NT2/D1 (cell line): ENCODE data around the gene KLHL17.

Experiments
- SUZ12 ChIP-seq: IDR thresholded peaks from 2 replicates; pipeline ENCODE4 v1.6.1; 2011; ENCODE audit not compliant: insufficient read length, insufficient read depth; ENCODE audit errors: extremely low read depth
- ZNF274 ChIP-seq: IDR thresholded peaks from 2 replicates; pipeline ENCODE4 v1.6.1; 2011; ENCODE audit warnings: mild to moderate bottlenecking, low read depth, low read length

DNA sequence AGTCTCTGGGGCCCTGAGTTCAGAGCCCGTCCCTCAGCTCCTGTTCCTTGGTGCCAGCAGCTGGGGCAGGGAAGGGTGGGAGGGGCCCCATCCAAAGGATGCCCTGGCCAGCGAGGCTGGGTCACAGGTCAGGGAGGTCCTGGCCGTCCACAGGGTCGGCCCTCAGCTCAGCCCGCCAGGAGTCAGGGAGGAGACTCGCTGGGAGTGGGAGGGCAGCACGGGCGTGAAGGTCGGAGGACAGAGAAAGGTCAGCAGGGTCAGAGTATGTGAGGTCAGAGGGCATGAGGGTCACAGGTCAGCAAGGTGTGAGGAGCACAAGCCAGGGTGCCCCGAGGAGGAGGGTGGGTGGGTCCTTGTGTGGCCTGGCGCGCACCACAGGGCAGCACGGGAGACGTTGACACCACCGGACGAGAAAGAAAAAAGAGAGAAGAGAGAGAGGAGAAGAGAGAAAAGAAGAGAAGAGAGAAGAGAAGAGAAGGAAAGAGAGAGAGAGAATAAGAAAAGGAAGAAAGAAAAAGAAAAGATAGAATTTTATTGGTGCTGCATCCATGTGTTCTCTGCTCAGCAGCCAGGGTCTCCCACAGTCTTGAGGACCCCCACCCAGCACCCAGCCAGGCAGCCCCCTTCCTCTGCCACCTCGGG lies 14.4 kb downstream of the KLHL17 start:
- TF ChIP-seq SUZ12 (no peak), ZNF274 (no peak)
